ENCODE measurements around the gene MC3R. TPM values are rescaled to one million over a fixed set of nuclear protein-coding genes. Genes with fewer than 3 reads are reported as not detected.

Gene MC3R
- total RNA-seq, 1 experiment from 2014 or later, result not detected

DNA sequence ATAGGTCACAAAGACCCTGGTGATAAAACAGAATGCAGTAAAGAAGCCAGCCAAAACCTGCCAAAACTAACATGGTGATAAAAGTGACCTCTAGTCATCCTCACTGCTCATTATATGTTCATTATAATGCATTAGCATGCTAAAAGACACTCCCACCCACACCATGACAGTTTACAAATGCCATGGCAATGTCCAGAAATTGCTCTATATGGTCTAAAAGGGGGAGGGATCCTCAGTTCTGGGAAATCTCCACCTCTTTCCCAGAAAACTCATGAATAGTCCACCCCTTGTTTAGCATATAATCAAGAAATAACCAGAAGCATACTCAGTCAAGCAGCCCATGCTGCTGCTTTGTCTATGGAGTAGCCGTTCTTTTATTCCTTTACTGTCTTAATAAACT lies 40.4 kb upstream of the MC3R start:
- H3K36me3 ChIP-seq (ENCODE audit: control insufficient read depth in 1 of 2, insufficient read depth in 2 of 2, low read length in 2 of 2), result no peaks in the 10 kb centered on the region
- no peak overlapping the region for H3K4me2 ChIP-seq (ENCODE audit: low read length)
- ATAC-seq, result no peak
- no peak for DNase-seq (ENCODE audit: low read depth, low spot score)
- H3K27ac ChIP-seq (ENCODE audit: low read depth, low read length), result no peak overlapping the region
- POLR2A ChIA-PET, result no interaction called here
- no peaks in the 10 kb centered on the region for H3K79me2 ChIP-seq (ENCODE audit: insufficient read depth, low read length)
- CTCF ChIA-PET, result no interaction called here
- H3K9me2 ChIP-seq (ENCODE audit: insufficient read depth), result no peaks in the 10 kb centered on the region
- H3K27me3 ChIP-seq (ENCODE audit: insufficient read depth, low read length), result no peaks in the 10 kb centered on the region
- no peaks in the 10 kb centered on the region for H3K9me3 ChIP-seq (ENCODE audit: control insufficient read depth in 1 of 2, insufficient read depth in 1 of 2, low read depth in 1 of 2, low read length in 2 of 2)
- intact Hi-C loops (cut with micrococcal nuclease), result no loop called here
- BruUV-seq (replicated peaks), result no TSS peak
- H4K20me1 ChIP-seq (ENCODE audit: insufficient read depth), result no peaks in the 10 kb centered on the region
- no peak overlapping the region for H3K4me3 ChIP-seq (replicated peaks in 1 of 2; ENCODE audit: low read depth in 1 of 2, low read length in 2 of 2)
- no peak overlapping the region for H2AFZ ChIP-seq (ENCODE audit: low read depth, low read length, poor library complexity, severe bottlenecking)
- H3K9ac ChIP-seq (ENCODE audit: low read length), result no peak overlapping the region
- no peaks in the 10 kb centered on the region for H3K4me1 ChIP-seq (ENCODE audit: control insufficient read depth in 1 of 2, insufficient read depth in 2 of 2, low read length in 2 of 2)
- RAD21 ChIA-PET (ENCODE audit: low non-redundant PET in 1 of 2, low total read pairs in 2 of 2, uncharacterized antibody in 2 of 2, unreplicated experiment in 2 of 2), result no interaction called here
- TF ChIP-seq, protein P1, sequence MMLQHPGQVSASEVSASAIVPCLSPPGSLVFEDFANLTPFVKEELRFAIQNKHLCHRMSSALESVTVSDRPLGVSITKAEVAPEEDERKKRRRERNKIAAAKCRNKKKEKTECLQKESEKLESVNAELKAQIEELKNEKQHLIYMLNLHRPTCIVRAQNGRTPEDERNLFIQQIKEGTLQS (IDR thresholded peaks at IDR 0.05), result no peak
- no peak for TF ChIP-seq CBX3 (IDR thresholded peaks at IDR 0.05; ENCODE audit: low read depth)
- no peak for TF ChIP-seq POLR2AphosphoS5 (IDR thresholded peaks at IDR 0.05; ENCODE audit: low read depth, low read length)
- no peak for TF ChIP-seq SIN3A (IDR thresholded peaks at IDR 0.05; ENCODE audit: low read depth)
- TF ChIP-seq ZNF274 (IDR thresholded peaks at IDR 0.05; ENCODE audit: low read depth, low read length), result no peak
- no peak for TF ChIP-seq POLR2A (IDR thresholded peaks at IDR 0.05; ENCODE audit: borderline replicate concordance, extremely low read depth, insufficient read depth, insufficient read length)
- TF ChIP-seq YY1 (IDR thresholded peaks at IDR 0.05; ENCODE audit: extremely low read depth, insufficient replicate concordance, low read depth, low read length), result no peak
- TF ChIP-seq EZH2 (IDR thresholded peaks at IDR 0.05), result no peak
- no peak for TF ChIP-seq FOSL1 (IDR thresholded peaks at IDR 0.05; ENCODE audit: low read depth)
- no peak for TF ChIP-seq REST (IDR thresholded peaks at IDR 0.05; ENCODE audit: low read depth)
